SU-DHL-6 (cell line): Measurements from ENCODE around the gene UTY.

Experiments used
- H2AFZ ChIP-seq: fragments of 200-600 bp; sonication (generic); 2 replicates; pipeline ENCODE4 v1.6.1; 2014; ENCODE audit warnings: low read depth, mild to moderate bottlenecking, moderate library complexity, mixed read lengths, antibody characterized with exemption, low read length; ENCODE audit not compliant: severe bottlenecking
- H3F3A ChIP-seq: fragments of 200-600 bp; shearing (Covaris generic); 2 replicates; pipeline ENCODE4 v1.6.0; 2016; ENCODE audit warnings: antibody characterized with exemption, mild to moderate bottlenecking; ENCODE audit not compliant: insufficient read depth
- H3K27ac ChIP-seq: fragments of 200-600 bp; sonication (generic); 2 replicates; pipeline ENCODE4 v1.5.1; 2016; ENCODE audit warnings: low read depth, mild to moderate bottlenecking, low read length, moderate library complexity, mixed read lengths
- H3K27me3 ChIP-seq: fragments of 200-600 bp; sonication (generic), shearing (Covaris generic); 2 replicates; pipeline ENCODE4 v1.6.0; 2014; ENCODE audit warnings: mild to moderate bottlenecking, low read length
- H3K36me3 ChIP-seq: fragments of 200-600 bp; sonication (generic); 2 replicates; pipeline ENCODE4 v1.6.1; 2014; ENCODE audit warnings: mild to moderate bottlenecking, low read length, mixed read lengths
- H3K4me2 ChIP-seq: fragments of 300-600, 200-600 bp; shearing (Covaris generic), sonication (generic); 2 replicates; pipeline ENCODE4 v1.6.0; 2014; ENCODE audit warnings: low read length, low read depth, mild to moderate bottlenecking; ENCODE audit not compliant: poor library complexity, severe bottlenecking
- H3K4me3 ChIP-seq: fragments of 200-600 bp; sonication (generic); 2 replicates; pipeline ENCODE4 v1.5.1; 2014; ENCODE audit warnings: antibody characterized with exemption, low read length, mild to moderate bottlenecking, mixed read lengths; ENCODE audit not compliant: insufficient read depth, poor library complexity, severe bottlenecking
- H3K79me2 ChIP-seq: fragments of 200-600 bp; sonication (generic); 2 replicates; pipeline ENCODE4 v1.6.1; 2014; ENCODE audit warnings: mild to moderate bottlenecking, low read length, moderate library complexity; ENCODE audit not compliant: insufficient read depth
- H3K9ac ChIP-seq: fragments of 200-600 bp; sonication (generic); 2 replicates; pipeline ENCODE4 v1.7.0; 2014; ENCODE audit warnings: mild to moderate bottlenecking, low read length
- H3K9me2 ChIP-seq: fragments of 200-600 bp; sonication (generic); replicated peaks from 2 replicates; pipeline ENCODE4 v1.6.1; 2014; ENCODE audit warnings: low read length; ENCODE audit not compliant: insufficient read depth
- H3K9me3 ChIP-seq: fragments of 200-600 bp; sonication (generic); 2 replicates; pipeline ENCODE4 v1.6.1; 2014; ENCODE audit warnings: low read length, mixed read lengths; ENCODE audit not compliant: insufficient read depth
- H4K20me1 ChIP-seq: fragments of 200-600 bp; sonication (generic); 2 replicates; pipeline ENCODE4 v1.6.1; 2014; ENCODE audit warnings: low read depth, mild to moderate bottlenecking, antibody characterized with exemption, low read length, moderate library complexity, mixed read lengths
- EZH2phosphoT487 ChIP-seq: fragments of 200-600 bp; sonication (generic), shearing (Covaris generic); conservative IDR thresholded peaks from 2 replicates; pipeline ENCODE4 v1.6.1; 2018; ENCODE audit warnings: mild to moderate bottlenecking, antibody characterized with exemption, low read length, moderate library complexity, mixed read lengths
- TF ChIP-seq, protein P1 (sequence below): fragments of 200-600 bp; sonication (generic); IDR thresholded peaks from one replicate; pipeline ENCODE4 v1.5.1; 2017; ENCODE audit warnings: antibody characterized with exemption, mild to moderate bottlenecking, low read length, moderate library complexity; ENCODE audit not compliant: insufficient read depth, poor library complexity, severe bottlenecking

The UTY gene

DNA sequence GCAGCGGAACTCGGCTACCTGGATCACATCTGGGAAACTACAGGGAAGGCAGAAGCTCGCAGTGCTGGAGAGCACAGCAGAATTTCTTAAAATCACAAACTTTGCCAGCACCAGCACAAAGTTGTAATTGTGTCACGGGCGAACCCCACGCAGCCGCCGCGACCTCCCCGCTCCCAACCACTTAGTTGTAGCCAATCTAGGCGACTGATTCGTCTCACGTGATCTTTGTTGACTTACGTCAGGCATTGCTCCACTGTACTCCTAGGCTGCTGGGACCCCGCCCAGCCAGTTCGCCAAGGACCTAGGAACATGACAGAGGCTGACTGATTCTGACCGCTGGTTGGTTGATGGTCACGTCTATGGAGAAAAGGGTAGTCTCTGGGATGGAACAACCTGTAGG is at the start of gene UTY:
Gene UTY, minus strand, starts transcription at position 206 of the 400 bp plus-strand sequence. CDS start 368 bp downstream, outside the sequence.
- no peaks in the 10 kb centered on the region for H4K20me1 ChIP-seq
- no peaks in the 10 kb centered on the region for H3K27me3 ChIP-seq
- H3F3A ChIP-seq = no peaks in the 10 kb centered on the region
- no peak within 1 kb of the TSS for H3K4me3 ChIP-seq
- no peak within 1 kb of the TSS for H3K27ac ChIP-seq
- no peaks in the 10 kb centered on the region for H3K9me2 ChIP-seq
- TF ChIP-seq, protein P1, sequence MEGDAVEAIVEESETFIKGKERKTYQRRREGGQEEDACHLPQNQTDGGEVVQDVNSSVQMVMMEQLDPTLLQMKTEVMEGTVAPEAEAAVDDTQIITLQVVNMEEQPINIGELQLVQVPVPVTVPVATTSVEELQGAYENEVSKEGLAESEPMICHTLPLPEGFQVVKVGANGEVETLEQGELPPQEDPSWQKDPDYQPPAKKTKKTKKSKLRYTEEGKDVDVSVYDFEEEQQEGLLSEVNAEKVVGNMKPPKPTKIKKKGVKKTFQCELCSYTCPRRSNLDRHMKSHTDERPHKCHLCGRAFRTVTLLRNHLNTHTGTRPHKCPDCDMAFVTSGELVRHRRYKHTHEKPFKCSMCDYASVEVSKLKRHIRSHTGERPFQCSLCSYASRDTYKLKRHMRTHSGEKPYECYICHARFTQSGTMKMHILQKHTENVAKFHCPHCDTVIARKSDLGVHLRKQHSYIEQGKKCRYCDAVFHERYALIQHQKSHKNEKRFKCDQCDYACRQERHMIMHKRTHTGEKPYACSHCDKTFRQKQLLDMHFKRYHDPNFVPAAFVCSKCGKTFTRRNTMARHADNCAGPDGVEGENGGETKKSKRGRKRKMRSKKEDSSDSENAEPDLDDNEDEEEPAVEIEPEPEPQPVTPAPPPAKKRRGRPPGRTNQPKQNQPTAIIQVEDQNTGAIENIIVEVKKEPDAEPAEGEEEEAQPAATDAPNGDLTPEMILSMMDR = no peak
- TF ChIP-seq EZH2phosphoT487 = no peak
- H3K36me3 ChIP-seq = no peaks in the 10 kb centered on the region
- no peak within 1 kb of the TSS for H3K4me2 ChIP-seq
- no peak within 1 kb of the TSS for H3K9ac ChIP-seq
- no peak within 1 kb of the TSS for H2AFZ ChIP-seq
- H3K79me2 ChIP-seq = no peaks in the 10 kb centered on the region
- no peaks in the 10 kb centered on the region for H3K9me3 ChIP-seq

DNA sequence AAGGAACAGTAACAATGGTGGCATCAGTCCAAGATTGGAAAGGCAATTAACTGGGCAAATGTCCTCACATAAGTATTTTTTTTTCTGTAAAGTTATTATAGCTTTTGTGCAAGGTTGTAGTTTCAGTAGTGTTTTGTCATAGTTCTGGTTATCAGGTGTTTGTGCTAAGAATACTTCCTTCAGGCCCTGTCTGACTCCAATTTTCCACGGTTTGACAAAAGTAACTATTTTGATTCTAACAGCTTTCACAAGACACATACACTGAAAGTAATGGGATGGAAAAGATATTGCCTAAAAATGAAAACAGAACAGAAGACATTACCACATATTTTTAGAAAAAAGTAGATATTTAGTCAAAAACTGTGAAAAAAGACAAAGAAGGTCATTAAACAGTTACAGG is 40.6 kb upstream of the UTY start:
- Histone ChIP-seq H3K4me3 (no peak overlapping the region), H3K27ac (no peak overlapping the region), H4K20me1 (no peaks in the 10 kb centered on the region), H2AFZ (no peak overlapping the region), H3K9me2 (no peaks in the 10 kb centered on the region), H3K36me3 (no peaks in the 10 kb centered on the region), H3K27me3 (no peaks in the 10 kb centered on the region), H3K4me2 (no peak overlapping the region), H3K79me2 (no peaks in the 10 kb centered on the region), H3K9me3 (no peaks in the 10 kb centered on the region), H3F3A (no peaks in the 10 kb centered on the region), H3K9ac (no peak overlapping the region)
- TF ChIP-seq, protein P1 = no peak
- no peak for TF ChIP-seq EZH2phosphoT487

DNA sequence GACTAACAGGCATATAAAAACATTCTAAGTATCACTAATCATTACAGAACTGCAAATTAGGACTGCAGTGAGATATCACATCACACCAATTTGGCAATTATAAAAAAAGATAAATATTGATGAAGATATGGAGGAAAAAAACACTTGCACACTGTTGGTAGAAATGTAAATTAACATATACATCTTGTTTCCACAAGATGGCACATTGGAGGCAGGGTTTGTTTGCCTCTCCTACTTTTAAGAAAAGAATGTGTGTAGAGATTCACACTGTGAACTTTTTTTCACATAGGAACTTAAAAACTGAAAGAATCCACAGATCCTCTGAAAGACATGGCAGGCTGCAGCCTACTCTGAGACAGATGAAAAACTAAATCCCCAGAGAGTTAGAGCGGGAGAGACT is 21.4 kb upstream of the UTY start:
- Histone ChIP-seq H3K4me2 (no peak overlapping the region), H2AFZ (no peak overlapping the region), H4K20me1 (no peaks in the 10 kb centered on the region), H3K27ac (no peak overlapping the region), H3F3A (no peaks in the 10 kb centered on the region), H3K79me2 (no peaks in the 10 kb centered on the region), H3K4me3 (no peak overlapping the region), H3K9me3 (no peaks in the 10 kb centered on the region), H3K9ac (no peak overlapping the region), H3K9me2 (no peaks in the 10 kb centered on the region), H3K36me3 (no peaks in the 10 kb centered on the region), H3K27me3 (no peaks in the 10 kb centered on the region)
- TF ChIP-seq, protein P1 = no peak
- TF ChIP-seq EZH2phosphoT487 = no peak
